ENCODE data around the gene NIPSNAP3A. TPM values are rescaled to one million over a fixed set of nuclear protein-coding genes. Genes with fewer than 3 reads are reported as not detected.

The NIPSNAP3A gene
- polyA plus RNA-seq, 12 donors: 34.8 to 81.0 (median 62.3) TPM; not detected in 1

DNA sequence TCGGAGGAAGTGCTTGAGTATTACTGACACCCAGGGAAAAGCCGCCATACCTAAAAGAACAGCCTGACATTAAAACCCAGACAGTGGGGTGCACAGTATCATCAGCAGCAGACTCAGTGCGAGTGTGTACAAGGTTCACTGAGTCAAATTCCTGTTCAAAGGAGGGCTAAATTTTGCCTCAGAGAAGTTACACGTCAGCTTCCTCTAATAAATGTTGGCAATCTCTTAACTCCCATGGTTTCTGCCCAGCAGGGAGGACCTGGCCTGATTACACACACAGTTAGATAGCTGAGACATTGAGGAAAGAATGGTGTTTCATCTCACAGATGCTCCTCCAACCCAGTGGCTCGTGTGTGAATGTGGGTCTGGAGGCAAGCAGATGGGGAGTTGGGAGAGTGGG is 54.6 kb downstream of the NIPSNAP3A start:
- DNase-seq: no peak

DNA sequence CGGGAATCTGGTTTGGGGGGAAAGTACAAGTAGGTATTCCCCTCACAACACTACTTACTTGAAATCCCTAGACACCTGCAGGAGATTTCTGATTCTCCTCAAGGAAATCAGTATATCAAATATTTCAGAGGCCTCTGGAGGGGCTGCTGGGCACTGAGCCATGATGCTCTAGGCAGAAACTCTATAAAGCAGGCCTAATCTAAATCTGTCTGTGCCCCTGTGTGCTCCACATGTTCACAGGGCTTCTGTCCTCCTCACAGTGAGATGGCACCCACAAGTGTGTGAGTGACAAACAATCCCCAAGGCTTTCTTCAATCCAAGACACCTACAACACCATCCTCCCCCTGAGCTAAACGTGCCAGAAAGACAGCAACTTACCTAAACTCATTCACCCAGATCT is 55.4 kb downstream of the NIPSNAP3A start:
- no peak for DNase-seq

GRCh38 chr9:104805441-104805840 is 58.0 kb downstream of the NIPSNAP3A start:
- DNase-seq: no peak

GRCh38 chr9:104808035-104808614 is 60.6 kb downstream of the NIPSNAP3A start:
- DNase-seq: peak; percentile 64

Other genes starting within 250 kb of the NIPSNAP3A start
- gene OR13F1, start 243.4 kb upstream of the NIPSNAP3A start, polyA plus RNA-seq (ENCODE audit: insufficient read length in 12 of 12): not detected
- gene OR13C4, start 220.5 kb upstream of the NIPSNAP3A start, polyA plus RNA-seq (ENCODE audit: insufficient read length in 12 of 12): not detected
- not detected for gene OR13C3, start 210.8 kb upstream of the NIPSNAP3A start, polyA plus RNA-seq (ENCODE audit: insufficient read length in 12 of 12)
- not detected for gene OR13C8, start 178.5 kb upstream of the NIPSNAP3A start, polyA plus RNA-seq (ENCODE audit: insufficient read length in 12 of 12)
- gene OR13C5, start 148.3 kb upstream of the NIPSNAP3A start, polyA plus RNA-seq (ENCODE audit: insufficient read length in 12 of 12): not detected
- gene OR13C2, start 142.1 kb upstream of the NIPSNAP3A start, polyA plus RNA-seq (ENCODE audit: insufficient read length in 12 of 12): under 1 TPM in 2 of 12 donors, not detected in 10; 0.19 to 0.20 TPM
- not detected for gene OR13C9, start 129.5 kb upstream of the NIPSNAP3A start, polyA plus RNA-seq (ENCODE audit: insufficient read length in 12 of 12)
- gene OR13D1, start 53.2 kb upstream of the NIPSNAP3A start, polyA plus RNA-seq (ENCODE audit: insufficient read length in 12 of 12): not detected
- 10 to 100 TPM in 11 of 12 donors, not detected in 1; 11.5 to 39.2 (median 22.6) TPM for gene NIPSNAP3B, start 16.4 kb downstream of the NIPSNAP3A start, polyA plus RNA-seq (ENCODE audit: insufficient read length in 12 of 12)
- gene ABCA1, start 180.5 kb downstream of the NIPSNAP3A start, polyA plus RNA-seq (ENCODE audit: insufficient read length in 12 of 12): 10 to 100 TPM in 1 of 12 donors, 1 to 10 TPM in 10, not detected in 1; 3.9 to 10.8 (median 6.0) TPM